NCI-H526 treated with DMSO at 0.1 percent for 48 hours (cell line): ENCODE measurements around the gene NRG4.
A peak's percentile ranks its signal among the peaks of the same experiment; 100 is the strongest.
"Not testable (repeated sequence)": the region's sequence is repeated elsewhere in the genome, so short reads cannot be mapped to it uniquely, and the experiment has no call there.

Source experiments
- DNase-seq: peaks from one replicate; lab custom pipeline; 2025; lab: John Stamatoyannopoulos, UW

Gene NRG4

DNA sequence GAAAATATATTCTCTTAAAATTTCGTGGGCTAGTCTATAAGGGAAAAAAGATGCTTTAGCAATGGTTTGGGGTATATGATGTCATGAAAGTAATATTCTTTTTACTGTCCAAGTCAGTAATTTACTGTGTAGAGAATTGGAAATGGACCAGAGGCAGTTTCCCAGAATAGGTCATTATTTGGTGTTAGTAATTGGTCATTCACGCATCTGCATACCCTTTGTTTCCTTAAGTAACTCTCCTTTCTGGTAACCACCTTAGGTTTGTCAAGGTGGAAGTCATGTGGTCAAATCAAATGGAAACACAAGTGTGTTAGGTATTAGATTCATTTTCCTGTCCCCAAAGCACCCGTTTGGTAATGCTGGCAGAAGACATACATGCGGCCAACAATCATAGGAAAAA, 84.6 kb downstream of the NRG4 start:
- DNase-seq: no peak

- no peak for DNase-seq
These were observed 85.3 kb downstream of the NRG4 start for GRCh38 chr15:75926931-75927330.

DNA sequence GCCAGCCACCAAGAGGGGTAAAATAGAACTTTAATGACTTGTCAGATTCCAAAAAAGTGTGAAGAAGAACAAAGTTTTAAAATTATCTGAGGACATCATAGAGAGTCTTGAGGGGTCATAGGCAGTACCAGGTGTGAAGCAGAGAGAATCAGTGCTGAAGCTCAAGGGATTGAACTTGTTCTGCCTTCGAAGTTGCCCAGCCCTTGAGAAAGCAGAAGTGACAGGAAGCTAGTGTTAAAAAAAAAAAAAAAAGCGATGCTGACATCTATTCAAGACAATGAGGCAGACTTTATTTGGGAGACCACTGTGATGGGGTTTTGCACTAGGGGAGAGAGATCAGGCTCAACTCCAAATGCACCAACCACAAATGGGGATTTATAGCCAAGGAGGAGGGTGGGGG, 86.8 kb downstream of the NRG4 start:
- no peak for DNase-seq

DNA sequence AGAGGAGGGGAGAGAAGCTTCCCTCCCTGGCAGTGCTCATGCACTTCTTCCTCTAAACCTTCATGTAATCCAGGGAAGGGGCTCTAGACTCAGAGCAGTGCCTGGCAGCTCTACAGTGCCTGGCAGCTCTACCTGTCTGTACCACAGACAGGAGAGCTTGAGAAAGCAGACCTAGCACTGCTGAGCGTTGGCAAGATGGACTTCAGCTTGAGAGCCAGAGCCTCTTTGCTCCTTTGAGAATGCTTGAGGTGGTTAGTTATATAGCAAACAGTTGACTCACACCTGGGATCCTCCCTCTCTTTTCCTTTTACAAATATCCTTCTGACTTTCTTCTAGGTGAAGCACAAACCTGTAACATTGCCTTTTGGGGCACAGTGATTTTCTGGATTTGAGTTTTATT, 87.6 kb downstream of the NRG4 start:
- no peak for DNase-seq

GRCh38 chr15:75923756-75924155, 88.5 kb downstream of the NRG4 start:
- no peak for DNase-seq

DNA sequence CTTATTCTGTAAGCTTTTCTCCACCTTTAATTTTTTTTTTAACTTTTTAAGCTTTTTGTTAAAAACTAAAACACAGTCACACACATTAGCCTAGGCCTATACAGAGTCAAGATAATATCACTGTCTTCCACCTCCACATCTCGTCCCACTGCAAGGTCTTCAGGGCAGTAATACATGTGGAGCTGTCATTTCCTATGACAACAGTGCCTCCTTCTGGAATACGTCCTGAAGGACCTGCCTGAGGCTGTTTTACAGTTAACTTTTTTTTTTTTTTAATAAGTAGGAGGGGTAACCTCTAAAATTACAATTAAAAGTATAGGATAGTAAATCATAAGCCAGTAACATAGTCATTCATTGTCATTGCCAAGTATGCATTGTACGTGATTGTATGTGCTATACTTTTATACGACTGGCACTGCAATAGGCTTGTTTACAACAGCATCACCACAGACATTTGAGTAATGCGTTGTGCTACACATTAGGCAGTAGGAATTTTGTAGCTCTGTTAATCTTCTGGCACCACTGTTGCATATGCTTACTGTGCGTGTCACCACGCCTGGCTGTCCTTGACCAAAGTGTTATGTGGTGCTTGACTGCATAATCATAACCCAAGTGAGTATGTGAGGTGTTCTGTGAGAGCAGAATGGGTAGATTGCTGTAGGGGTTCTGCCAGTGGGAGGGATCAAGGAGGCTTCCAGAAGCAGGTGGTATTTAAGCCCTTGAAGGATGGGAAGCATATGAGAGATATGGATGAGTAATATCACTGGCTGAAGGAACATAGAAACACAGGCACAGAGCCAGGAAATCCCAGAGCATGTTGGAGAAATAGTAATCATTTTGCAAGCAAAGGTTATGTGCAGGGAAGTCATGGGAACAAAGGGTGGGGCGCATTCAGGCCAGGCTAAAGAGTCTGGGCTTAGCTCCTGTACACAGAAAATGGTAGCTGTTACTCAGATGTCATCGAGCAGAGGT, 90.2 kb downstream of the NRG4 start:
- no peak for DNase-seq

DNA sequence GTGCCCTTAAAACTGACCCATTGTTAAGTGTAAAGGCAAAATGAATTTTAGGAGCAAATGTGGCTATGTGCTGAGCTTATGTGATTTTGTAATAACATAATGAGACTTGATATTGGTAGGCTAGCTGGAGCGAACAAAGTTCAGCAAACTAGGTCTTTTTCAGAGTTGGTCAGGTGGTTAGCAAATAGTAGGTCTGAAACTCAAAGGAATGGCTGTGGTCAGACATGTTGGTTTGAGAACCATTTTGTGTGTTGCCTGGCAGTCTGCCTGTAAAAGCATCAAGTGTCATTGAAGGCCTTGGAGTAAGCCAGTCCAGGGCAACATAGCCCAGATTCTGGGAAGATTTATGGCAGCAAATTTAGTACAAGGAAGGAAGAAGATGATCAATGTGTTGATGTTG, 92.1 kb downstream of the NRG4 start:
- DNase-seq: no peak

GRCh38 chr15:75918135-75918534, 94.1 kb downstream of the NRG4 start:
- no peak for DNase-seq

GRCh38 chr15:75916978-75917377, 95.2 kb downstream of the NRG4 start:
- no peak for DNase-seq

GRCh38 chr15:75910355-75910754, 101.9 kb downstream of the NRG4 start:
- DNase-seq: not testable (repeated sequence)

DNA sequence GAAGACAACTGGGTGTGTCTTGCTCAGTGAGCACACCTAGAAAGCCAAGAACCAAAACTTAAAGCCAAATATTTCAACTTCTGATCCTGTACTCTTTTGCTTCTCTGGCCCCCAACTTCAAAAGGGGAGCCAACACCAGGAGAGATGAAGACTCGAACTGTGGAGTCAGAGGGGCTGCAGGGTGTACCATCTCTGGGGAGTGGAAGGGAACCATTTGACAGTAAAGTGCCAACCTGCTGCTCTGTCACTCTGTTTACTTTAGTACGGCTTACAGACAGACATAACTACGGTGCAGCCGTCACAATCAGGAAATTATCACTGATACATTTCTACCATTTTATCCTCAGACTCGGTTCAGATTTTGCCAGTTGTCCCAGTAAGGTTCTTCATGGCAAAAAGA, 107.0 kb downstream of the NRG4 start:
- no peak for DNase-seq

GRCh38 chr15:75903331-75904239, 108.6 kb downstream of the NRG4 start, which contains the start of gene FBXO22:
TSS of gene FBXO22 (plus strand) at chr15:75903878. CDS start at chr15:75903964, 86 bp downstream.
- peak; percentile 84 for DNase-seq

DNA sequence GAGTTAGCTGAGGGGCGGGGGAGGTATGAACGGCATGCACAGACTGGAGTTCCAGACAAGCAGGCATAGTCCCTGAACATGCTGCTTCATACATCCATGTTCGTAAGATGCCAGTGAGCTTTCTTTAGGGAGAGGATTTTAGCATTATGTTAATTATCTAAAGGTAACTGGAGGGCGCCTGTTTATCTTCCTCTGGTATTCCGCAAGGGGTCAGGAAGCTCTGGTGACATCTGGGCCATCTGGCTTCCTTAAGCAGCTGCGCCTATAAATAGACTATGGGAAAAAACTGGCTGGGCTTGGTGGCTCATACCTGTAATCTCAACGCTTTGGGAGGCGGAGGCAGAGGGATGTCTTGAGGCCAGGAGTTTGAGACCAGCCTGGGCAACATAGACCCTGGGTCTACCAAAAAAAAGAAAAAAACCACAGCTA, 110.1 kb downstream of the NRG4 start:
- DNase-seq: no peak

GRCh38 chr15:75900577-75900976, 111.6 kb downstream of the NRG4 start:
- DNase-seq: no peak

GRCh38 chr15:75895731-75896130, 116.5 kb downstream of the NRG4 start:
- no peak for DNase-seq

DNA sequence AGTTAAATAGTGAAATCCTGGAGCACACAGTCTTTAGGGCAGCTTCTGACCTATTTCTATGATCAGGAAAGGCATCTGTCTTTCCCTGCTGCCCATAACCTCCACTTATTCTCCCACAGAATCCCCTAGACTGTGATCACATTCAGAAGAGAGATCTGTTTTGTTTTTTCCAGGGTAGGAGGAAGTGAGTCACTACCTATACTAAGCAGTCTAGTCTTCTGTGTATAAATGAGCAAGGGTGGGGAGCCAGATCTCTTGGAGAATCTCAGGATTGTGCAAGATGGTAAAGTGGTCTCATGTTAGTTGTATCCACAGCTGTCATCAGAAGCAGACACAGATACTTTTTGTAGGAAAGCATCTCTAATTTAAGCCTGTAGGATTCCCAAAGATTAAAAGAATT, 120.3 kb downstream of the NRG4 start:
- DNase-seq: no peak
